Activated T-helper 9 cell treated with anti-CD3 and anti-CD28 coated beads, Interleukin-2, amount 50 U/mL, for 16 hours (primary cell): ENCODE measurements around the gene CRYL1.
"Not testable (repeated sequence)": the region's sequence is repeated elsewhere in the genome, so short reads cannot be mapped to it uniquely, and the experiment has no call there.

Experiments used
- DNase-seq: peaks from one replicate; pipeline ENCODE4 v3.0.0-alpha.2; 2020; ENCODE audit warnings: low read depth

CRYL1 gene

GRCh38 chr13:20451397-20451796, 74.3 kb downstream of the CRYL1 start:
- DNase-seq: no peak

GRCh38 chr13:20448470-20448869, 77.2 kb downstream of the CRYL1 start:
- DNase-seq: no peak

GRCh38 chr13:20446900-20447299, 78.8 kb downstream of the CRYL1 start:
- DNase-seq: no peak

- no peak for DNase-seq
Observed at GRCh38 chr13:20446405-20446804, 79.3 kb downstream of the CRYL1 start.

- DNase-seq: no peak
Observed at GRCh38 chr13:20442798-20443381, 82.8 kb downstream of the CRYL1 start.

GRCh38 chr13:20442375-20442774, 83.3 kb downstream of the CRYL1 start:
- no peak for DNase-seq

- DNase-seq: no peak
Observed at GRCh38 chr13:20441879-20442278, 83.8 kb downstream of the CRYL1 start.

GRCh38 chr13:20441056-20441455, 84.6 kb downstream of the CRYL1 start:
- DNase-seq: no peak

- DNase-seq: no peak
Observed at GRCh38 chr13:20439261-20439660, 86.4 kb downstream of the CRYL1 start.

GRCh38 chr13:20438801-20439200, 86.9 kb downstream of the CRYL1 start:
- no peak for DNase-seq

- no peak for DNase-seq
Observed at GRCh38 chr13:20436505-20436904, 89.2 kb downstream of the CRYL1 start.

GRCh38 chr13:20435616-20436368, 89.9 kb downstream of the CRYL1 start:
- DNase-seq: no peak

GRCh38 chr13:20434210-20434609, 91.4 kb downstream of the CRYL1 start:
- DNase-seq: not testable (repeated sequence)

GRCh38 chr13:20431687-20432384, 93.8 kb downstream of the CRYL1 start:
- DNase-seq: no peak

GRCh38 chr13:20431080-20431479, 94.6 kb downstream of the CRYL1 start:
- DNase-seq: no peak

GRCh38 chr13:20430296-20430695, 95.4 kb downstream of the CRYL1 start:
- no peak for DNase-seq

- no peak for DNase-seq
Observed at GRCh38 chr13:20429682-20430081, 96.0 kb downstream of the CRYL1 start.

GRCh38 chr13:20428666-20429644, 96.7 kb downstream of the CRYL1 start:
- no peak for DNase-seq

GRCh38 chr13:20426766-20427448, 98.8 kb downstream of the CRYL1 start:
- DNase-seq: no peak

GRCh38 chr13:20425819-20426219, 99.8 kb downstream of the CRYL1 start:
- no peak for DNase-seq

GRCh38 chr13:20424949-20425348, 100.7 kb downstream of the CRYL1 start:
- DNase-seq: no peak

- no peak for DNase-seq
Observed at GRCh38 chr13:20424559-20424852, 101.2 kb downstream of the CRYL1 start.
